Right lobe of liver (tissue), 4 donors: ENCODE data around the gene NDUFA11.

ENCODE experiments used
- POLR2A ChIP-seq: fragments of 450-650 bp; IDR thresholded peaks from one replicate; pipeline ENCODE4 v1.6.1; 2017; ENCODE audit warnings: antibody characterized with exemption, mild to moderate bottlenecking
- TF ChIP-seq, protein P1 (sequence below), 4 donors: fragments of 200-600 bp in 3 of 4; fragments of 450-650 bp in 1 of 4; IDR thresholded peaks; one replicate each; pipeline versions ENCODE4 v1.5.1 to v1.8.0; 2016 to 2022; ENCODE audit warnings: antibody characterized with exemption in 4 of 4, mild to moderate bottlenecking in 2 of 4
- donor health status: DM: no; HTN: no; CAD: no.
- donor health status: DM: no; HTN: no; CAD: no.
- donor health status: DM: no; HTN: yes; CAD: no.

DNA sequence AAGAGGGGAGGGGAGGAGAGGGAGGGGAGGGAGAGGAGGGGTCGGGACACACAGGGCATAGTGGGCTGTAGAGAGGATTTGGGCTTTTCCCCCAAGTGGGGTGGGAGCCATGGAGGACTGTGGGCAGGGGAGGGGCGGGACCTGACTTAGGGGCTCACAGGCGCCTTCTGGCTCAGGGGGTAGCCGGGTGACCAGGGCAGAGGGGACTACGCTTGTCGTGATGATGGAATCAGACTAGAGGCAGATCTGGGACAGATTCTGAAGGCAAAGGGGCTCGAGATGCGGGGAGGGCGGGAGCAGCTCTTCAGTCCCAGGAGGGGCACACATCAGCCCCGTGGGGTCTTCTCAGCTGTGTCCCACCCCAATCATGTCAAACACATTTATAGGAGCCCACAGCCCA, 13.5 kb downstream of the NDUFA11 start:
- TF ChIP-seq, protein P1, sequence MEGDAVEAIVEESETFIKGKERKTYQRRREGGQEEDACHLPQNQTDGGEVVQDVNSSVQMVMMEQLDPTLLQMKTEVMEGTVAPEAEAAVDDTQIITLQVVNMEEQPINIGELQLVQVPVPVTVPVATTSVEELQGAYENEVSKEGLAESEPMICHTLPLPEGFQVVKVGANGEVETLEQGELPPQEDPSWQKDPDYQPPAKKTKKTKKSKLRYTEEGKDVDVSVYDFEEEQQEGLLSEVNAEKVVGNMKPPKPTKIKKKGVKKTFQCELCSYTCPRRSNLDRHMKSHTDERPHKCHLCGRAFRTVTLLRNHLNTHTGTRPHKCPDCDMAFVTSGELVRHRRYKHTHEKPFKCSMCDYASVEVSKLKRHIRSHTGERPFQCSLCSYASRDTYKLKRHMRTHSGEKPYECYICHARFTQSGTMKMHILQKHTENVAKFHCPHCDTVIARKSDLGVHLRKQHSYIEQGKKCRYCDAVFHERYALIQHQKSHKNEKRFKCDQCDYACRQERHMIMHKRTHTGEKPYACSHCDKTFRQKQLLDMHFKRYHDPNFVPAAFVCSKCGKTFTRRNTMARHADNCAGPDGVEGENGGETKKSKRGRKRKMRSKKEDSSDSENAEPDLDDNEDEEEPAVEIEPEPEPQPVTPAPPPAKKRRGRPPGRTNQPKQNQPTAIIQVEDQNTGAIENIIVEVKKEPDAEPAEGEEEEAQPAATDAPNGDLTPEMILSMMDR (IDR thresholded peaks at IDR 0.05) = no peak
- no peak for TF ChIP-seq POLR2A
